ENCODE results near the gene CACYBP.
"Not testable (repeated sequence)": the region's sequence is repeated elsewhere in the genome, so short reads cannot be mapped to it uniquely, and the experiment has no call there.

The CACYBP gene

GRCh38 chr1:175035865-175036264 is 36.1 kb downstream of the CACYBP start:
- no peak for TF ChIP-seq CTCF (IDR thresholded peaks at IDR 0.05; ENCODE audit: control extremely low read depth, extremely low read depth, low read depth, missing control alignments)
- no peak for DNase-seq (ENCODE audit: extremely low spot score)
- ChIA-PET POLR2A (no interaction called here), CTCF (interaction anchor here (0.9 to 1.4 kb wide), 5 partner anchors 8 to 283 kb away, joined by 3 to 5 read pairs (median 4); no protein-coding TSS in a partner anchor)

- no peak for TF ChIP-seq CTCF (IDR thresholded peaks at IDR 0.05; ENCODE audit: control extremely low read depth, extremely low read depth, low read depth, missing control alignments)
- ChIA-PET POLR2A (no interaction called here), CTCF (interaction anchor here (0.9 to 1.4 kb wide), 5 partner anchors 9 to 282 kb away, joined by 3 to 5 read pairs (median 4); no protein-coding TSS in a partner anchor)
- no peak for DNase-seq (ENCODE audit: extremely low spot score)
Measured at GRCh38 chr1:175036476-175036875, 36.7 kb downstream of the CACYBP start.

- POLR2A ChIA-PET: no interaction called here
- no peak for DNase-seq (ENCODE audit: extremely low spot score)
- TF ChIP-seq CTCF (IDR thresholded peaks at IDR 0.05; ENCODE audit: control extremely low read depth, extremely low read depth, low read depth, missing control alignments): no peak
- CTCF ChIA-PET: interaction anchor here (1.0 to 4.0 kb wide), 3 partner anchors 8 to 109 kb away, joined by 3 to 22 read pairs (median 3); no protein-coding TSS in a partner anchor
Measured at GRCh38 chr1:175037416-175037815, 37.7 kb downstream of the CACYBP start.

GRCh38 chr1:175040324-175040879 is 40.7 kb downstream of the CACYBP start:
- ChIA-PET CTCF (interaction anchor here (0.9 to 4.0 kb wide), 7 partner anchors 11 to 277 kb away, joined by 3 to 22 read pairs (median 3); no protein-coding TSS in a partner anchor), POLR2A (no interaction called here)
- DNase-seq (ENCODE audit: extremely low spot score): no peak
- no peak for TF ChIP-seq CTCF (IDR thresholded peaks at IDR 0.05; ENCODE audit: control extremely low read depth, extremely low read depth, low read depth, missing control alignments)

- CTCF ChIA-PET: interaction anchor here (1.2 kb wide), 1 partner anchor 12 kb away, joined by 3 read pairs; no protein-coding TSS in a partner anchor
- DNase-seq (ENCODE audit: extremely low spot score): no peak
- POLR2A ChIA-PET: no interaction called here
- TF ChIP-seq CTCF (IDR thresholded peaks at IDR 0.05; ENCODE audit: control extremely low read depth, extremely low read depth, low read depth, missing control alignments): no peak
Measured at GRCh38 chr1:175042650-175043049, 42.9 kb downstream of the CACYBP start.

- POLR2A ChIA-PET: no interaction called here
- TF ChIP-seq CTCF (IDR thresholded peaks at IDR 0.05; ENCODE audit: control extremely low read depth, extremely low read depth, low read depth, missing control alignments): no peak
- CTCF ChIA-PET: interaction anchor here (1.3 kb wide), 1 partner anchor 108 kb away, joined by 3 read pairs; no protein-coding TSS in a partner anchor
- DNase-seq (ENCODE audit: extremely low spot score): no peak
Measured at GRCh38 chr1:175043824-175044223, 44.1 kb downstream of the CACYBP start.

- DNase-seq (ENCODE audit: extremely low spot score); POLR2A ChIA-PET: not testable (repeated sequence)
- CTCF ChIA-PET: interaction anchor here (1.3 kb wide), 1 partner anchor 107 kb away, joined by 3 read pairs; no protein-coding TSS in a partner anchor
Measured at GRCh38 chr1:175044591-175044990, 44.8 kb downstream of the CACYBP start.
